HepG2 (cell line): ENCODE measurements around the gene FGD4. TPM values are rescaled to one million over a fixed set of nuclear protein-coding genes. Genes with fewer than 3 reads are reported as not detected.
A peak's percentile ranks its signal among the peaks of the same experiment; 100 is the strongest.

ENCODE experiments used
- ATAC-seq: fragments of 200-7000 bp; cut with Tn5 transposase; 3 replicates; pipeline ENCODE4 v1.9.1; 2020; ENCODE audit warnings: mild to moderate bottlenecking, moderate library complexity
- BruUV-seq: library from RNA; stranded (reverse); fragments of 400-500 nt; replicated peaks from 2 replicates; lab custom pipeline; 2021; lab: Mats Ljungman, UMichigan
- CTCF ChIA-PET: fragments of 300-600 bp; formaldehyde crosslinking; extraction: SDS; loops from one replicate; lab custom pipeline; 2021; ENCODE audit warnings: low total read pairs, inconsistent platforms, low intra/inter-chr PET ratio; lab: Yijun Ruan, JAX
- POLR2A ChIA-PET: fragments of 350-600 bp; sonication (Branson Sonifier 250); formaldehyde crosslinking; loops from one replicate; lab custom pipeline; 2020; ENCODE audit warnings: antibody characterized with exemption, inconsistent platforms; lab: Yijun Ruan, JAX
- DNase-seq: peaks from one replicate; pipeline ENCODE4 v3.0.0-alpha.2; 2015; ENCODE audit warnings: low spot score
- FAIRE-seq: peaks from 3 replicates; lab custom pipeline; 2011; peaks lifted over from hg19 to GRCh38; lab: Jason Lieb, UNC
- H2AFZ ChIP-seq: one replicate; pipeline ENCODE4 v1.6.1; 2011; ENCODE audit warnings: low read length, inconsistent platforms
- H3K27ac ChIP-seq: fragments of 300-600 bp; 3 replicates; pipeline ENCODE4 v1.8.0; 2011; ENCODE audit warnings: mixed run types, mild to moderate bottlenecking, mixed read lengths, low read length, inconsistent platforms; ENCODE audit not compliant: insufficient read depth; ENCODE audit errors: extremely low read length
- H3K27me3 ChIP-seq, 2 experiments: fragments of 200-600 bp in 1 of 2; 2 replicates in 1 of 2; 3 replicates in 1 of 2; pipeline versions ENCODE4 v1.6.0 to v1.8.0; 2011; ENCODE audit warnings: low read length in 2 of 2, mild to moderate bottlenecking in 2 of 2, moderate library complexity in 2 of 2, inconsistent platforms in 1 of 2; ENCODE audit not compliant: insufficient read depth in 2 of 2, control insufficient read depth in 1 of 2
- H3K36me3 ChIP-seq, 2 experiments: fragments of 200-600 bp in 1 of 2; replicated peaks in 1 of 2; 2 replicates in 1 of 2; 3 replicates in 1 of 2; pipeline versions ENCODE4 v1.5.1 to v1.8.0; 2011; ENCODE audit warnings: low read length in 2 of 2, inconsistent platforms in 1 of 2; ENCODE audit not compliant: insufficient read depth in 2 of 2, control insufficient read depth in 1 of 2
- H3K4me1 ChIP-seq: 2 replicates; pipeline ENCODE4 v1.5.1; 2012; ENCODE audit warnings: low read length, inconsistent platforms; ENCODE audit not compliant: insufficient read depth
- H3K4me2 ChIP-seq: 2 replicates; pipeline ENCODE4 v1.6.0; 2011; ENCODE audit warnings: low read depth, low read length, inconsistent platforms
- H3K4me3 ChIP-seq, 3 experiments: fragments of 200-600 bp in 1 of 3; sonication (generic), shearing (Covaris generic) in 1 of 3; replicated peaks in 1 of 3; 2 replicates each; pipeline ENCODE4 v1.5.1; 2011 to 2016; ENCODE audit warnings: low read length in 3 of 3, inconsistent platforms in 2 of 3, low read depth in 2 of 3, mild to moderate bottlenecking in 2 of 3, control low read depth in 1 of 3, mixed read lengths in 1 of 3; ENCODE audit not compliant: insufficient read depth in 1 of 3
- H3K79me2 ChIP-seq: one replicate; pipeline ENCODE4 v1.6.1; 2011; ENCODE audit warnings: low read length, inconsistent platforms; ENCODE audit not compliant: insufficient read depth
- H3K9ac ChIP-seq: 2 replicates; pipeline ENCODE4 v1.6.0; 2011; ENCODE audit warnings: mild to moderate bottlenecking, low read depth, low read length, inconsistent platforms; ENCODE audit not compliant: insufficient read depth
- H3K9me3 ChIP-seq: 2 replicates; pipeline ENCODE4 v1.5.1; 2012; ENCODE audit warnings: mild to moderate bottlenecking, low read length
- H4K20me1 ChIP-seq: 2 replicates; pipeline ENCODE4 v1.6.0; 2011; ENCODE audit warnings: inconsistent platforms, mild to moderate bottlenecking, low read length, moderate library complexity; ENCODE audit not compliant: insufficient read depth
- ATF7-NPFF ChIP-seq: sonication (generic); formaldehyde crosslinking; IDR thresholded peaks from 2 replicates; pipeline ENCODE4 v1.8.1; 2023; ENCODE audit warnings: mild to moderate bottlenecking, low read depth, missing genetic modification reagents, moderate library complexity
- BCL6 ChIP-seq: IDR thresholded peaks from 2 replicates; pipeline ENCODE4 v1.6.1; 2016; ENCODE audit warnings: missing genetic modification reagents, missing compliant biosample characterization
- CEBPB ChIP-seq: IDR thresholded peaks from 2 replicates; pipeline ENCODE4 v1.6.1; 2011; ENCODE audit warnings: low read depth, low read length, improper control_type of control experiment, borderline replicate concordance
- ETV6 ChIP-seq: sonication (generic); formaldehyde crosslinking; conservative IDR thresholded peaks from 2 replicates; pipeline ENCODE4 v1.4.0; 2020; ENCODE audit warnings: missing genetic modification reagents
- FOXA3 ChIP-seq: IDR thresholded peaks from 2 replicates; pipeline ENCODE4 v1.6.1; 2016; ENCODE audit warnings: missing genetic modification reagents, missing compliant biosample characterization
- IKZF5 ChIP-seq: IDR thresholded peaks from 2 replicates; pipeline ENCODE4 v1.6.1; 2018; ENCODE audit warnings: missing genetic modification reagents, mild to moderate bottlenecking, missing compliant biosample characterization
- JUND ChIP-seq: sonication (generic); formaldehyde crosslinking; IDR thresholded peaks from 2 replicates; pipeline ENCODE4 v1.8.0; 2022; ENCODE audit warnings: mild to moderate bottlenecking, missing genetic modification reagents
- PLRG1 ChIP-seq: fragments of 450-650 bp; conservative IDR thresholded peaks from 2 replicates; pipeline ENCODE4 v1.6.1; 2016
- RARA ChIP-seq: IDR thresholded peaks from 2 replicates; pipeline ENCODE4 v1.6.1; 2016; ENCODE audit warnings: missing genetic modification reagents, missing compliant biosample characterization
- SRF ChIP-seq: IDR thresholded peaks from 2 replicates; pipeline ENCODE4 v1.6.1; 2011; ENCODE audit warnings: mild to moderate bottlenecking, low read depth, low read length, moderate library complexity
- STAG1 ChIP-seq: sonication (generic); formaldehyde crosslinking; IDR thresholded peaks from 2 replicates; pipeline ENCODE4 v1.4.0; 2020; ENCODE audit warnings: missing genetic modification reagents
- ZNF547 ChIP-seq: sonication (generic); formaldehyde crosslinking; IDR thresholded peaks from 2 replicates; pipeline ENCODE4 v1.5.1; 2020; ENCODE audit warnings: mild to moderate bottlenecking, missing genetic modification reagents
- ZNF713 ChIP-seq: sonication (generic); formaldehyde crosslinking; IDR thresholded peaks from 2 replicates; pipeline ENCODE4 v1.4.0; 2020; ENCODE audit warnings: mild to moderate bottlenecking, missing genetic modification reagents
- ZNF766 ChIP-seq: sonication (generic); formaldehyde crosslinking; IDR thresholded peaks from 2 replicates; pipeline ENCODE4 v1.5.0; 2020; ENCODE audit warnings: missing genetic modification reagents, borderline replicate concordance
- WGBS: methylation state at CpG from one replicate; pipeline ENCODE4 v1.1.6; 2017; ENCODE audit warnings: low lambda C conversion rate; 5-methylcytosine and 5-hydroxymethylcytosine counted together
- in situ Hi-C: cut with HindIII; loops from 2 replicates; pipeline ENCODE4 v1.10.0; 2017; ENCODE audit warnings: low pct_unique_long_range_greater_than_20kb; ENCODE audit not compliant: extremely low pct_ligation_motif_present
- intact Hi-C: fragments of 100-400 bp; cut with micrococcal nuclease; formaldehyde crosslinking; loops from one replicate; pipeline ENCODE4 v1.10.0; 2022; ENCODE audit not compliant: unreplicated experiment
- polyA plus RNA-seq, 8 experiments: library from polyadenylated mRNA; depleted of rRNA in 3 of 8; stranded (reverse) in 7 of 8; unstranded in 1 of 8; fragments of >200 nt; fragmentation: Illumina TruSeq in 4 of 8; extraction: Trizol in 4 of 8; gene quantifications; 2 replicates each; pipeline versions ENCODE4 v1.2.1 to v1.2.3, GENCODE V29; 2011 to 2016; ENCODE audit warnings: low read depth in 4 of 8, missing spikeins in 1 of 8, mixed read lengths in 1 of 8; ENCODE audit not compliant: insufficient read depth in 1 of 8
- total RNA-seq, 5 experiments: library from RNA; depleted of rRNA; stranded (reverse); fragments of >200 nt; fragmentation: Illumina TruSeq; extraction: Trizol; gene quantifications; 2 replicates each; pipeline ENCODE4 v1.2.3, GENCODE V29; 2016; ENCODE audit warnings: low read depth in 1 of 5

Gene FGD4
- total and polyA plus RNA-seq, 2 of the 13 experiments (the other 11 are each of a cell fraction or from before 2014, with no cell fraction given) = 4.6 to 6.6 TPM

GRCh38 chr12:32558903-32559302 lies 159.5 kb downstream of the FGD4 start:
- intact Hi-C loops = no loop called here
- H3K36me3 ChIP-seq = 0 out of 5 replicates have a peak, but pooled peaks cover 0 to under 1% of the 10 kb centered on the region in 2 experiments
- no peak overlapping the region for H3K4me2 ChIP-seq
- POLR2A ChIA-PET = no interaction called here
- FAIRE-seq (no peak), ATAC-seq (no peak), DNase-seq (no peak)
- in situ Hi-C loops = no loop called here
- H3K9ac ChIP-seq = no peak overlapping the region
- no peak overlapping the region for H2AFZ ChIP-seq
- H3K27ac ChIP-seq = no peak overlapping the region
- peaks cover 17% of the 10 kb centered on the region for H3K79me2 ChIP-seq
- WGBS = 96% methylated on average over 1 of the region's 1 CpG
- H3K4me3 ChIP-seq = no peak overlapping the region
- H4K20me1 ChIP-seq = no peaks in the 10 kb centered on the region
- peaks cover 48% of the 10 kb centered on the region for H3K4me1 ChIP-seq
- H3K9me3 ChIP-seq = no peaks in the 10 kb centered on the region
- no TSS peak for BruUV-seq
- TF ChIP-seq SRF (0 out of 2 replicates have a peak, but pooled peaks have one; percentile 36), ZNF766 (CRISPR knock-in tag) (no peak), ETV6 (CRISPR knock-in tag) (no peak), STAG1 (CRISPR knock-in tag) (no peak), ZNF713 (CRISPR knock-in tag) (no peak), ATF7-NPFF (CRISPR knock-in tag) (no peak), JUND (CRISPR knock-in tag) (no peak)
- CTCF ChIA-PET = no interaction called here
- no peaks in the 10 kb centered on the region for H3K27me3 ChIP-seq

- no peak overlapping the region for H3K9ac ChIP-seq
- H3K79me2 ChIP-seq = peaks cover 13% of the 10 kb centered on the region
- H3K4me1 ChIP-seq = peaks cover 54% of the 10 kb centered on the region
- 59% methylated on average over 3 of the region's 3 CpGs for WGBS
- FAIRE-seq (no peak), ATAC-seq (no peak), DNase-seq (no peak)
- intact Hi-C loops (no loop called here), in situ Hi-C loops (no loop called here)
- no peak overlapping the region for H3K4me2 ChIP-seq
- no peaks in the 10 kb centered on the region for H3K9me3 ChIP-seq
- no peak overlapping the region for H3K27ac ChIP-seq
- TF ChIP-seq RARA (CRISPR knock-in tag) (no peak), IKZF5 (CRISPR knock-in tag) (no peak), BCL6 (CRISPR knock-in tag) (peak; percentile 60), ZNF547 (CRISPR knock-in tag) (no peak), PLRG1 (no peak), FOXA3 (peak; percentile 39; the same call in 1 of the 2 replicates), CEBPB (peak; percentile 7; the same call in 1 of the 2 replicates)
- BruUV-seq = no TSS peak
- no peak overlapping the region for H3K4me3 ChIP-seq
- CTCF ChIA-PET = no interaction called here
- POLR2A ChIA-PET = no interaction called here
- H3K36me3 ChIP-seq = peaks cover 4 to 5% of the 10 kb centered on the region in 2 experiments; a peak in 2 of 5 replicates
- no peaks in the 10 kb centered on the region for H3K27me3 ChIP-seq
- H4K20me1 ChIP-seq = no peaks in the 10 kb centered on the region
- no peak overlapping the region for H2AFZ ChIP-seq
Measured at GRCh38 chr12:32559434-32559833, 160.1 kb downstream of the FGD4 start.
